ENCODE measurements around the gene PIEZO2.

Gene PIEZO2

GRCh38 chr18:11147962-11148679 lies 1.2 kb downstream of the PIEZO2 start:
- H3K27ac Mint-ChIP-seq: peak overlapping the region; percentile 25 to 71 (median 29)
- H3K9me3 Mint-ChIP-seq: no peaks in the 10 kb centered on the region
- H3K4me1 Mint-ChIP-seq: peaks cover 35% of the 10 kb centered on the region
- peak overlapping the region; percentile 88 to 96 (median 91) for H3K4me3 Mint-ChIP-seq
- peaks cover 58% of the 10 kb centered on the region for H3K27me3 Mint-ChIP-seq (ENCODE audit: low read depth)
- TF ChIP-seq CTCF (IDR thresholded peaks at IDR 0.05; ENCODE audit: unreplicated experiment in 3 of 3): no peak
- no peaks in the 10 kb centered on the region for H3K36me3 Mint-ChIP-seq (ENCODE audit: low read depth)

GRCh38 chr18:11147371-11147951 lies 1.9 kb downstream of the PIEZO2 start:
- H3K4me3 Mint-ChIP-seq: peak overlapping the region; percentile 88 to 96 (median 91)
- peaks cover 54% of the 10 kb centered on the region for H3K27me3 Mint-ChIP-seq (ENCODE audit: low read depth)
- no peak for TF ChIP-seq CTCF (IDR thresholded peaks at IDR 0.05; ENCODE audit: unreplicated experiment in 3 of 3)
- peak overlapping the region in 2 of 3 experiments; percentile 3 to 25 for H3K27ac Mint-ChIP-seq
- H3K36me3 Mint-ChIP-seq (ENCODE audit: low read depth): no peaks in the 10 kb centered on the region
- peaks cover 35% of the 10 kb centered on the region for H3K4me1 Mint-ChIP-seq
- no peaks in the 10 kb centered on the region for H3K9me3 Mint-ChIP-seq

GRCh38 chr18:11146947-11147345 lies 2.4 kb downstream of the PIEZO2 start:
- H3K4me1 Mint-ChIP-seq: peaks cover 35% of the 10 kb centered on the region
- TF ChIP-seq CTCF (IDR thresholded peaks at IDR 0.05; ENCODE audit: unreplicated experiment in 3 of 3): no peak
- no peaks in the 10 kb centered on the region for H3K36me3 Mint-ChIP-seq (ENCODE audit: low read depth)
- H3K4me3 Mint-ChIP-seq: peak overlapping the region; percentile 88 to 96 (median 91)
- H3K9me3 Mint-ChIP-seq: no peaks in the 10 kb centered on the region
- peak overlapping the region in 1 of 3 experiments; percentile 25 for H3K27ac Mint-ChIP-seq
- H3K27me3 Mint-ChIP-seq (ENCODE audit: low read depth): peaks cover 54% of the 10 kb centered on the region

GRCh38 chr18:11146238-11146946 lies 3.0 kb downstream of the PIEZO2 start:
- H3K36me3 Mint-ChIP-seq (ENCODE audit: low read depth): no peaks in the 10 kb centered on the region
- H3K27ac Mint-ChIP-seq: no peak overlapping the region
- H3K9me3 Mint-ChIP-seq: no peaks in the 10 kb centered on the region
- peaks cover 35% of the 10 kb centered on the region for H3K4me1 Mint-ChIP-seq
- no peak for TF ChIP-seq CTCF (IDR thresholded peaks at IDR 0.05; ENCODE audit: unreplicated experiment in 3 of 3)
- peak overlapping the region; percentile 88 to 96 (median 91) for H3K4me3 Mint-ChIP-seq
- peaks cover 50% of the 10 kb centered on the region for H3K27me3 Mint-ChIP-seq (ENCODE audit: low read depth)

GRCh38 chr18:11145413-11146191 lies 3.8 kb downstream of the PIEZO2 start:
- H3K36me3 Mint-ChIP-seq (ENCODE audit: low read depth): peaks cover 3% of the 10 kb centered on the region
- no peaks in the 10 kb centered on the region for H3K9me3 Mint-ChIP-seq
- no peak for TF ChIP-seq CTCF (IDR thresholded peaks at IDR 0.05; ENCODE audit: unreplicated experiment in 3 of 3)
- H3K27me3 Mint-ChIP-seq (ENCODE audit: low read depth): peaks cover 42% of the 10 kb centered on the region
- peak overlapping the region; percentile 10 to 74 (median 67) for H3K4me3 Mint-ChIP-seq
- H3K4me1 Mint-ChIP-seq: peaks cover 35% of the 10 kb centered on the region
- H3K27ac Mint-ChIP-seq: no peak overlapping the region

All from nephron (organoid).